Gastroesophageal sphincter (tissue), 4 donors: ENCODE measurements around the gene CRHR2. TPM values are rescaled to one million over a fixed set of nuclear protein-coding genes. Genes with fewer than 3 reads are reported as not detected.

ENCODE experiments used
- ATAC-seq: fragments of 150-250 bp; one replicate; pipeline ENCODE4 v1.9.1; 2016; ENCODE audit warnings: mild to moderate bottlenecking, moderate library complexity
- H3K27ac ChIP-seq, 4 donors: fragments of 200-600 bp; sonication (generic) in 3 of 4; 1 replicate in 3 of 4; 2 replicates in 1 of 4; pipeline ENCODE4 v1.5.1; 2016 to 2019
- H3K27me3 ChIP-seq: fragments of 200-600 bp; sonication (generic); one replicate; pipeline ENCODE4 v1.5.1; 2019
- H3K36me3 ChIP-seq, 2 donors: fragments of 200-600 bp; sonication (generic); one replicate each; pipeline ENCODE4 v1.5.1; 2019; ENCODE audit warnings: control low read depth in 1 of 2
- H3K4me1 ChIP-seq, 3 donors: fragments of 200-600 bp; sonication (generic); 1 replicate in 2 of 3; 2 replicates in 1 of 3; pipeline ENCODE4 v1.5.1; 2016 to 2019; ENCODE audit warnings: control low read depth in 2 of 3
- H3K4me3 ChIP-seq, 2 donors: fragments of 200-600 bp; sonication (generic); one replicate each; pipeline ENCODE4 v1.5.1; 2019; ENCODE audit warnings: mild to moderate bottlenecking in 1 of 2, moderate library complexity in 1 of 2
- H3K9me3 ChIP-seq, 3 donors: fragments of 200-600 bp; sonication (generic); one replicate each; pipeline ENCODE4 v1.5.1; 2017 to 2019; ENCODE audit warnings: control low read depth in 2 of 3
- EP300 ChIP-seq: sonication (generic); formaldehyde crosslinking; IDR thresholded peaks from one replicate; pipeline ENCODE4 v1.6.1; 2017; ENCODE audit warnings: antibody characterized with exemption, mild to moderate bottlenecking
- POLR2A ChIP-seq, 2 donors: fragments of 450-650 bp; IDR thresholded peaks; one replicate each; pipeline ENCODE4 v1.6.1; 2017; ENCODE audit warnings: antibody characterized with exemption in 2 of 2, mild to moderate bottlenecking in 2 of 2, moderate library complexity in 1 of 2
- POLR2AphosphoS5 ChIP-seq: sonication (generic); formaldehyde crosslinking; IDR thresholded peaks from one replicate; pipeline ENCODE4 v1.6.1; 2017; ENCODE audit warnings: antibody characterized with exemption
- WGBS, 2 donors: methylation state at CpG; one replicate each; pipeline ENCODE4 v1.1.5; 2018; ENCODE audit warnings: low coverage in 1 of 2; 5-methylcytosine and 5-hydroxymethylcytosine counted together
- total RNA-seq, 4 donors: library from RNA; depleted of rRNA; stranded (reverse); fragments of >200 nt; gene quantifications; one replicate each; pipeline ENCODE4 v1.1.0, GENCODE V29; 2016
- TF ChIP-seq, protein P1 (sequence below), 4 experiments: fragments of 200-600 bp in 2 of 4; fragments of 450-650 bp in 2 of 4; sonication (generic) in 1 of 4; IDR thresholded peaks; one replicate each; pipeline ENCODE4 v1.5.1; 2017 to 2019; ENCODE audit warnings: antibody characterized with exemption in 4 of 4, mild to moderate bottlenecking in 2 of 4, moderate library complexity in 2 of 4

CRHR2 gene
- total RNA-seq, 4 donors from 2014 or later, result 0.15 to 0.77 (median 0.47) TPM; not detected in 1

DNA sequence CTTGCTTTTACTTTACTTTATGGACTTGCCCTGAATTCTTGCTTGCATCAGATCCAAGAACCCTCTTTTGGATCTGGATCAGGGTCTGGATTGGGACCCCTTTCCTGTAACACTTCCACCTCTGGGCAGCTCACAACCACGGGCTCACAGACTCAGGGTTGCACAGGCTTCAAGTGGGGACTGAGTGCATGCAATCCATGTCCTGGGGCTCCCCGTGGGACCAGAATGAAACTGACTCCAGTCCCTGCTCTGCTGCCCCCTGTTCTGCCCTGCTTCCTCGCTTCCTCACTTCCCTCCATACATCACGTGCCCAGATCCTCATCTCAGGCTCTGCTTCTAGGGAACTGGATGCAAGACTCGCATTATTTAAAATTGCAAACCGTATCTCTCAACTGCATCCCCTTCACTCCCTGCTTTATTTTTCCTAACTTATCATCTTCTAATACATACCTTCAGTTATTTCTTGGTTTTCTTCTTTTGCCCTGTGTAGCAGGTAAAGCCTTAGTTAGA is 46.4 kb upstream of the CRHR2 start:
- no peaks in the 10 kb centered on the region for H3K4me1 ChIP-seq
- H3K36me3 ChIP-seq, result no peaks in the 10 kb centered on the region
- TF ChIP-seq, protein P1, sequence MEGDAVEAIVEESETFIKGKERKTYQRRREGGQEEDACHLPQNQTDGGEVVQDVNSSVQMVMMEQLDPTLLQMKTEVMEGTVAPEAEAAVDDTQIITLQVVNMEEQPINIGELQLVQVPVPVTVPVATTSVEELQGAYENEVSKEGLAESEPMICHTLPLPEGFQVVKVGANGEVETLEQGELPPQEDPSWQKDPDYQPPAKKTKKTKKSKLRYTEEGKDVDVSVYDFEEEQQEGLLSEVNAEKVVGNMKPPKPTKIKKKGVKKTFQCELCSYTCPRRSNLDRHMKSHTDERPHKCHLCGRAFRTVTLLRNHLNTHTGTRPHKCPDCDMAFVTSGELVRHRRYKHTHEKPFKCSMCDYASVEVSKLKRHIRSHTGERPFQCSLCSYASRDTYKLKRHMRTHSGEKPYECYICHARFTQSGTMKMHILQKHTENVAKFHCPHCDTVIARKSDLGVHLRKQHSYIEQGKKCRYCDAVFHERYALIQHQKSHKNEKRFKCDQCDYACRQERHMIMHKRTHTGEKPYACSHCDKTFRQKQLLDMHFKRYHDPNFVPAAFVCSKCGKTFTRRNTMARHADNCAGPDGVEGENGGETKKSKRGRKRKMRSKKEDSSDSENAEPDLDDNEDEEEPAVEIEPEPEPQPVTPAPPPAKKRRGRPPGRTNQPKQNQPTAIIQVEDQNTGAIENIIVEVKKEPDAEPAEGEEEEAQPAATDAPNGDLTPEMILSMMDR (IDR thresholded peaks at IDR 0.05), result no peak
- no peak for TF ChIP-seq POLR2AphosphoS5
- no peak for TF ChIP-seq EP300
- no peak for TF ChIP-seq POLR2A (IDR thresholded peaks at IDR 0.05)
- peaks cover 10% of the 10 kb centered on the region for H3K27me3 ChIP-seq
- 75 to 95% methylated on average over 3 to 4 of the region's 6 CpGs for WGBS, 2 donors
- H3K4me3 ChIP-seq, result no peak overlapping the region
- ATAC-seq, result no peak
- H3K27ac ChIP-seq, result no peak overlapping the region
- no peaks in the 10 kb centered on the region for H3K9me3 ChIP-seq

DNA sequence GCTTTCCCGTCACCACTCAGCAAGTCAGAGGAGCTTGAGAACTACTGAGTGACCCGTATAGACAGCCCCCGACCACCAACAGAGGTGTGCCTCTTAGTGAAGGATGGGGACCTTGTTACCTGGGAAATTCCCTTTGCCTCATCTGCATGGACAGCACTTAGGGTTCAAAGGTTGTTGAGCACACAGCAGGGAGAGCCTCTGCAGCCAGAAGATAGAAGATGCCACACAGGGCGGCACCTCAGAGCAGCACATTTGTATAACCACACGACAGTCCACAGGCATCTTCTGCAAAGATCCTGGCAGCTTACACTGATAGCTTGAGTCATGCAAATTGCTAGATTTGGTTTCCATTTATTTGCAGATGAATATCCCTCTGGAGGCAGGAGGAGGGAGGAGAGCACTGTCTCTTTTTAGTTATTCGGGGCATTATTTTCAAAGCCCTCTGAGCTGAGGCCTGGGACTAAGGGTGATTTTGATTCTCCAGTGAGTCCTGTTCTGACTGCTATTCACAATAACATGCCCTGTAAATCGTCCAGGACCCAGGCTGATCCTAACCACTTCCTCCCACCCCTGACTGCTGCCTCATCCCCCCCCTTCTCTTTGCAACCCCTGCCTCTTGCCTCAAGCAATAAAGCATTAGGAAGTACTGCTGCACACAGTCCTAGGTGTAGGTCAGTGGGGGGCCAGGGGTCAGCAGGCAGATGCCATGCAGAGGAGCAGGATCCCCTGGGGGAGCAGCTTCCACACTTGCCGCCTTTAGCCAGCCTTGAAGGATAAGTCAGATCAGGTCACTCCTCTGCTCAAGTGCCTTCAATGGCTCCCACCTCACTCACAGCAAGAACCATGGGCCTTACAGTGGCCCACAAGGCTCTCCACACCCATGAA is 45.0 kb upstream of the CRHR2 start:
- WGBS, 2 donors, result 28 to 50% methylated on average over 2 to 3 of the region's 8 CpGs
- H3K36me3 ChIP-seq, result no peaks in the 10 kb centered on the region
- H3K4me3 ChIP-seq, result no peak overlapping the region
- ATAC-seq, result no peak
- H3K27me3 ChIP-seq, result no peaks in the 10 kb centered on the region
- H3K27ac ChIP-seq, result no peak overlapping the region
- H3K4me1 ChIP-seq, result no peaks in the 10 kb centered on the region
- TF ChIP-seq POLR2AphosphoS5 (no peak), POLR2A (IDR thresholded peaks at IDR 0.05) (no peak), EP300 (no peak)
- H3K9me3 ChIP-seq, result no peaks in the 10 kb centered on the region

DNA sequence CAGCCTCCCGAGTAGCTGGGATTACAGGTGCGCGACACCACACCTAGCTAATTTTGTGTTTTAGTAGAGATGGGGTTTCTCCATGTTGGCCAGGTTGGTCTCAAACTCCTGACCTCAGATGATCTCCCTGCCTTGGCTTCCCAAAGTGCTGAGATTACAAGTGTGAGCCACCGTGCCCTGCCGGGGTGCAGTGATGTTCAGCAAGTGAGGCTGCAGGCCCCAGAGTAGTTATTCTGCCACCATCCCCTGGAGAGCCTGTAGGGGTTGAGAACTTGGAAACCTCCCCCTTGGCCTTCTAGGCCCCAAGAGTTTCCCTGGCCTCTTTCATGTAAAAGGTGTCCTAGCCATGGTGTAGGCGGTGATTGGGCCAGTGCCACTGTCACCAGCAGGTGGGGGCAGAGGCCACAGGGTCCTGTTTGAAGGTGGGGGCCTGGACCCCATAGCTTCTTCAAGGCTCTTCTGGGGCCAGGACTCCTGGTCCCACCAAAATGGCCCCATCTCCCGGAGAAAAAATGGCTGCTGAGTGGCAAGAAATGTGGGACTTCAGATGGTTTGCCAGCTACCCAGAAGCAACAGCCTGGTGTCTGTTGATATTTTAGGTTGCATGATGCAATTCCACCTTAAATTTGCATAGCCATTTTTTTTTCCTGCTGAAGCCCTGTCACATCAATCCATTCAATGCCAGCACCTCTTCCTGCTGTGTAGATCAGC is 44.2 kb upstream of the CRHR2 start:
- H3K27me3 ChIP-seq, result no peaks in the 10 kb centered on the region
- WGBS, 2 donors, result 100% methylated on average over 2 of the region's 7 CpGs; no CpG with 5 or more reads in 1 of the 2 donors
- ATAC-seq, result no peak
- no peak overlapping the region for H3K4me3 ChIP-seq
- H3K36me3 ChIP-seq, result no peaks in the 10 kb centered on the region
- TF ChIP-seq, protein P1 (IDR thresholded peaks at IDR 0.05), result no peak
- no peak for TF ChIP-seq EP300
- no peaks in the 10 kb centered on the region for H3K9me3 ChIP-seq
- H3K4me1 ChIP-seq, result no peaks in the 10 kb centered on the region
- no peak overlapping the region for H3K27ac ChIP-seq

DNA sequence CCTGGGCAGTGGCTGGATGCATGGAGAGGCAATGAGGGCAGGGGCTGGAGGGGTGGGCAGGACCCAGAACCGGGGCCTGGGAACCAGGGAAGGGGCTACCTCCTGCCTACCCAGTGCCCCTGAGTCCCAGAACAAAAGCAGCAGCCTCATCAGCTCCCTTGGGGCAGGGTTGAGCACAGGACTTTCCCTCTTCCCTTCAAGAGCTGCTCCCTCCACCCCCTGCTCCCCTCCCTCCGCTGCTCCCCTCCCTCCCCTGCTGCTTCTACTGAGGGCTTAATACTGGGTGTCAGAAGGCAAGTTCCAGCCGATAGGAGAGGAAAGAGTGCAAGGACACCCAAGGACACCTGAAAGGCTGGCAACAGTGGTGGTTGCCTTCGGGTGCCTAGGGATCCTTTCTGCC is 41.5 kb upstream of the CRHR2 start:
- TF ChIP-seq POLR2A (IDR thresholded peaks at IDR 0.05) (no peak), POLR2AphosphoS5 (no peak), EP300 (no peak)
- TF ChIP-seq, protein P1 (IDR thresholded peaks at IDR 0.05), result no peak
- Histone ChIP-seq H3K27ac (no peak overlapping the region), H3K4me1 (no peaks in the 10 kb centered on the region), H3K9me3 (peaks cover 0 to 7% (median 0%) of the 10 kb centered on the region in 3 donors), H3K4me3 (no peak overlapping the region), H3K36me3 (no peaks in the 10 kb centered on the region), H3K27me3 (no peaks in the 10 kb centered on the region)
- no peak for ATAC-seq
- WGBS, 2 donors, result 52 to 71% methylated on average over 2 to 3 of the region's 4 CpGs

DNA sequence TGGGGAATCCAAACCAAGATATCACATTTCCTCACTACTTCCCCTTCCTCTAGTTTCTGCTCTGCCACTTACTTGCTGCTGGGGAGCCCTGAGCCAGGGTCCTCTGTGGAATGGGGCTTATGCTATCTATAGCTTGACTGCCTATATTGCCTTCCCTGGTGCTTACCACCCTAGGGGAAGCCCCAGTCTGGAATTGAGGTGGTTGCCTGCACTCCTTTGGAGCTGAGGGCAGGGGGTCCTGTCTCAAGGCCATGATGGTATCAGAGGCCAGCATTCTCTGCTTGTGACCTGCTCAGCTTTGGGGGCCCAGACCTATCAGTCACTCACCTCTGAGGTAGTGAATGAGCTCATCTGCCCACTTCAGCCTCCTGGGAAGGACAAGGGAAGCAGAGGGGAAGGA is 40.4 kb upstream of the CRHR2 start:
- no peak for TF ChIP-seq POLR2A (IDR thresholded peaks at IDR 0.05)
- TF ChIP-seq POLR2AphosphoS5, result no peak
- no peak for TF ChIP-seq EP300
- TF ChIP-seq, protein P1 (IDR thresholded peaks at IDR 0.05), result no peak
- H3K27ac ChIP-seq, result no peak overlapping the region

More for the DNA sequence above, 40.4 kb upstream of the CRHR2 start:
- H3K4me3 ChIP-seq, result no peak overlapping the region
- no peak for ATAC-seq
- peaks cover 0 to 18% (median 0%) of the 10 kb centered on the region in 3 donors for H3K9me3 ChIP-seq
- H3K4me1 ChIP-seq, result no peaks in the 10 kb centered on the region
- H3K27me3 ChIP-seq, result no peaks in the 10 kb centered on the region
- no peaks in the 10 kb centered on the region for H3K36me3 ChIP-seq
